ENCODE results near the gene SLC4A3.

The SLC4A3 gene

GRCh38 chr2:219613461-219614070 is 13.9 kb upstream of the SLC4A3 start:
- DNase-seq (ENCODE audit: low read depth in 2 of 3, low spot score in 1 of 3), result no peak

GRCh38 chr2:219614076-219614860 is 13.2 kb upstream of the SLC4A3 start:
- no peak for DNase-seq (ENCODE audit: low read depth in 2 of 3, low spot score in 1 of 3)

GRCh38 chr2:219615036-219615435 is 12.4 kb upstream of the SLC4A3 start:
- no peak for DNase-seq (ENCODE audit: low read depth in 2 of 3, low spot score in 1 of 3)

GRCh38 chr2:219615894-219616293 is 11.5 kb upstream of the SLC4A3 start:
- no peak for DNase-seq (ENCODE audit: low read depth in 2 of 3, low spot score in 1 of 3)

- no peak for DNase-seq (ENCODE audit: low read depth in 2 of 3, low spot score in 1 of 3)
These were observed 10.9 kb upstream of the SLC4A3 start for GRCh38 chr2:219616550-219616949.

GRCh38 chr2:219618733-219619122 is 8.7 kb upstream of the SLC4A3 start:
- no peak for DNase-seq (ENCODE audit: low read depth in 2 of 3, low spot score in 1 of 3)

- DNase-seq (ENCODE audit: low read depth in 2 of 3, low spot score in 1 of 3), result no peak
These were observed 8.2 kb upstream of the SLC4A3 start for GRCh38 chr2:219619235-219619634.

GRCh38 chr2:219620546-219620945 is 6.9 kb upstream of the SLC4A3 start:
- no peak for DNase-seq (ENCODE audit: low read depth in 2 of 3, low spot score in 1 of 3)

- no peak for DNase-seq (ENCODE audit: low read depth in 2 of 3, low spot score in 1 of 3)
These were observed 5.5 kb upstream of the SLC4A3 start for GRCh38 chr2:219621935-219622334.

- DNase-seq (ENCODE audit: low read depth in 2 of 3, low spot score in 1 of 3), result no peak
These were observed 5.0 kb upstream of the SLC4A3 start for GRCh38 chr2:219622472-219622871.

- no peak for DNase-seq (ENCODE audit: low read depth in 2 of 3, low spot score in 1 of 3)
These were observed 2.9 kb upstream of the SLC4A3 start for GRCh38 chr2:219624565-219624964.

GRCh38 chr2:219625179-219625578 is 2.3 kb upstream of the SLC4A3 start:
- no peak for DNase-seq (ENCODE audit: low read depth in 2 of 3, low spot score in 1 of 3)

GRCh38 chr2:219626540-219626939 is 890 bp upstream of the SLC4A3 start:
- DNase-seq (ENCODE audit: low read depth in 2 of 3, low spot score in 1 of 3), result no peak

GRCh38 chr2:219628235-219628985 is 980 bp downstream of the SLC4A3 start:
- DNase-seq (ENCODE audit: low read depth in 2 of 3, low spot score in 1 of 3), result no peak

- no peak for DNase-seq (ENCODE audit: low read depth in 2 of 3, low spot score in 1 of 3)
These were observed 1.8 kb downstream of the SLC4A3 start for GRCh38 chr2:219628986-219629901.

- DNase-seq (ENCODE audit: low read depth in 2 of 3, low spot score in 1 of 3), result no peak
These were observed 2.7 kb downstream of the SLC4A3 start for GRCh38 chr2:219629976-219630695.

GRCh38 chr2:219630770-219631405 is 3.5 kb downstream of the SLC4A3 start:
- no peak for DNase-seq (ENCODE audit: low read depth in 2 of 3, low spot score in 1 of 3)

- DNase-seq (ENCODE audit: low read depth in 2 of 3, low spot score in 1 of 3), result no peak
These were observed 4.0 kb downstream of the SLC4A3 start for GRCh38 chr2:219631406-219631891.

GRCh38 chr2:219631904-219632759 is 4.7 kb downstream of the SLC4A3 start:
- no peak for DNase-seq (ENCODE audit: low read depth in 2 of 3, low spot score in 1 of 3)
